Endothelial cell of umbilical vein (primary cell): Measurements from ENCODE around the gene NCKAP5. TPM values are rescaled to one million over a fixed set of nuclear protein-coding genes. Genes with fewer than 3 reads are reported as not detected.

Experiments
- BruUV-seq: library from RNA; stranded (reverse); fragments of 400-500 nt; replicated peaks from 2 replicates; lab custom pipeline; 2021; lab: Mats Ljungman, UMichigan
- CTCF ChIA-PET: fragments of 300-600, 350-600 bp; sonication (Branson Sonifier 250); formaldehyde crosslinking; loops from one replicate; lab custom pipeline; 2021; ENCODE audit warnings: antibody characterized with exemption, inconsistent platforms; lab: Charles Lee
- POLR2A ChIA-PET: fragments of 300-600, 350-600 bp; sonication (Branson Sonifier 250); formaldehyde crosslinking; loops from one replicate; lab custom pipeline; 2021; ENCODE audit warnings: antibody characterized with exemption, inconsistent platforms; lab: Charles Lee
- DNase-seq: peaks from one replicate; pipeline ENCODE4 v3.0.0-alpha.2; 2011; ENCODE audit warnings: low read depth, low spot score
- FAIRE-seq: peaks from 2 replicates; lab custom pipeline; 2011; peaks lifted over from hg19 to GRCh38; lab: Jason Lieb, UNC
- H2AFZ ChIP-seq: 2 replicates; pipeline ENCODE4 v1.6.0; 2012; ENCODE audit warnings: low read depth, low read length, control low read depth, inconsistent platforms
- H3K27ac ChIP-seq: 2 replicates; pipeline ENCODE4 v1.5.1; 2011; ENCODE audit warnings: low read depth, mild to moderate bottlenecking, control low read depth, low read length, moderate library complexity; ENCODE audit not compliant: insufficient read depth
- H3K27me3 ChIP-seq, 2 experiments: 2 replicates each; pipeline versions ENCODE4 v1.6.0 to v1.6.1; 2011; ENCODE audit warnings: low read length in 2 of 2, mixed read lengths in 1 of 2; ENCODE audit not compliant: control insufficient read depth in 2 of 2, insufficient read depth in 2 of 2
- H3K36me3 ChIP-seq, 2 experiments: 2 replicates in 1 of 2; 3 replicates in 1 of 2; pipeline ENCODE4 v1.5.1; 2011; ENCODE audit warnings: low read length in 2 of 2, mild to moderate bottlenecking in 1 of 2, moderate library complexity in 1 of 2; ENCODE audit not compliant: control insufficient read depth in 2 of 2, insufficient read depth in 2 of 2; ENCODE audit errors: extremely low read depth in 1 of 2
- H3K4me1 ChIP-seq: 3 replicates; pipeline ENCODE4 v1.5.1; 2011; ENCODE audit warnings: mild to moderate bottlenecking, low read length; ENCODE audit not compliant: control insufficient read depth, insufficient read depth; ENCODE audit errors: extremely low read depth
- H3K4me2 ChIP-seq: 2 replicates; pipeline ENCODE4 v1.6.1; 2011; ENCODE audit warnings: low read length, control low read depth, mixed read lengths; ENCODE audit not compliant: insufficient read depth
- H3K4me3 ChIP-seq, 3 experiments: fragments of 200-600 bp in 1 of 3; sonication (generic), shearing (Covaris generic) in 1 of 3; replicated peaks in 1 of 3; 2 replicates each; pipeline ENCODE4 v1.5.1; 2011 to 2016; ENCODE audit warnings: control low read depth in 3 of 3, low read length in 3 of 3, mild to moderate bottlenecking in 2 of 3, inconsistent platforms in 1 of 3, low read depth in 1 of 3, moderate library complexity in 1 of 3; ENCODE audit not compliant: insufficient read depth in 1 of 3
- H3K79me2 ChIP-seq: 2 replicates; pipeline ENCODE4 v1.6.0; 2012; ENCODE audit warnings: low read length, inconsistent platforms; ENCODE audit not compliant: control insufficient read depth, insufficient read depth
- H3K9ac ChIP-seq: replicated peaks from 2 replicates; pipeline ENCODE3; 2011; ENCODE audit warnings: low read length, control low read depth; ENCODE audit not compliant: insufficient read depth; ENCODE audit errors: extremely low read depth
- H3K9me1 ChIP-seq: replicated peaks from 3 replicates; pipeline ENCODE4 v1.6.0; 2011; ENCODE audit warnings: mild to moderate bottlenecking, low read length; ENCODE audit not compliant: control insufficient read depth, insufficient read depth; ENCODE audit errors: extremely low read depth
- H3K9me3 ChIP-seq: replicated peaks from 2 replicates; pipeline ENCODE4 v1.5.1; 2012; ENCODE audit warnings: low read length, inconsistent platforms; ENCODE audit not compliant: control insufficient read depth, insufficient read depth
- H4K20me1 ChIP-seq: replicated peaks from 2 replicates; pipeline ENCODE3; 2011; ENCODE audit warnings: mild to moderate bottlenecking, low read length; ENCODE audit not compliant: control insufficient read depth, insufficient read depth; ENCODE audit errors: extremely low read depth
- CTCF ChIP-seq, 2 donors: IDR thresholded peaks; 1 replicate in 1 of 2; 2 replicates in 1 of 2; pipeline ENCODE4 v1.5.1; 2011; ENCODE audit warnings: low read length in 2 of 2, mild to moderate bottlenecking in 2 of 2, moderate library complexity in 2 of 2, control low read depth in 1 of 2, inconsistent platforms in 1 of 2, low read depth in 1 of 2; ENCODE audit not compliant: insufficient read depth in 1 of 2; ENCODE audit errors: extremely low read depth in 1 of 2
- EZH2 ChIP-seq: IDR thresholded peaks from 2 replicates; pipeline ENCODE4 v1.6.1; 2012; ENCODE audit warnings: borderline replicate concordance, low read depth, mild to moderate bottlenecking, moderate library complexity, low read length, inconsistent platforms; ENCODE audit not compliant: severe bottlenecking
- FOS ChIP-seq: IDR thresholded peaks from 2 replicates; pipeline ENCODE4 v1.6.1; 2011; ENCODE audit warnings: mild to moderate bottlenecking, low read length, moderate library complexity, borderline replicate concordance; ENCODE audit not compliant: insufficient read depth
- GATA2 ChIP-seq: IDR thresholded peaks from 2 replicates; pipeline ENCODE4 v1.7.0; 2011; ENCODE audit warnings: low read depth, mild to moderate bottlenecking, moderate library complexity, mixed read lengths, low read length; ENCODE audit not compliant: insufficient read length, insufficient read depth
- JUN ChIP-seq: IDR thresholded peaks from 2 replicates; pipeline ENCODE4 v1.6.1; 2011; ENCODE audit warnings: borderline replicate concordance, low read depth; ENCODE audit not compliant: insufficient read length, insufficient read depth
- MAX ChIP-seq: IDR thresholded peaks from 2 replicates; pipeline ENCODE4 v1.6.1; 2011; ENCODE audit not compliant: insufficient read depth, insufficient read length
- MYC ChIP-seq: IDR thresholded peaks from one replicate; pipeline ENCODE4 v1.6.1; 2011; ENCODE audit warnings: mild to moderate bottlenecking, low read depth, low read length
- POLR2A ChIP-seq: IDR thresholded peaks from 2 replicates; pipeline ENCODE4 v1.6.1; 2012; ENCODE audit warnings: low read depth, mild to moderate bottlenecking, control low read depth, low read length
- POLR2AphosphoS5 ChIP-seq: IDR thresholded peaks from 2 replicates; pipeline ENCODE4 v1.6.1; 2012; ENCODE audit warnings: low read depth, mild to moderate bottlenecking, control low read depth, low read length, moderate library complexity; ENCODE audit not compliant: insufficient read depth
- dilution Hi-C: fragments of 300-500 bp; cut with MboI; formaldehyde crosslinking; loops from one replicate; pipeline ENCODE4 v1.15.0; 2019; ENCODE audit warnings: low sequenced_read_pairs; ENCODE audit not compliant: extremely low pct_ligation_motif_present
- intact Hi-C: fragments of 100-400 bp; cut with micrococcal nuclease; formaldehyde crosslinking; loops from one replicate; pipeline ENCODE4 v1.10.0; 2022
- polyA plus RNA-seq, 4 experiments: library from polyadenylated mRNA; depleted of rRNA in 3 of 4; stranded (reverse) in 3 of 4; unstranded in 1 of 4; fragments of >200 nt; gene quantifications; 2 replicates each; pipeline versions ENCODE4 v1.2.1 to v1.2.3, GENCODE V29; 2011 to 2012; ENCODE audit warnings: missing spikeins in 1 of 4
- total RNA-seq: library from RNA; stranded (reverse); gene quantifications from 2 replicates; pipeline ENCODE4 v1.2.3, GENCODE V29; 2021

Gene NCKAP5
- total and polyA plus RNA-seq, 2 donors (not counting 3 experiments of a cell fraction or from before 2014, with no cell fraction given): 0.47 to 3.3 TPM

GRCh38 chr2:132859590-132859989, 708.7 kb downstream of the NCKAP5 start:
- Histone ChIP-seq H3K4me1 (no peaks in the 10 kb centered on the region), H2AFZ (no peak overlapping the region), H3K4me2 (no peak overlapping the region), H3K79me2 (no peaks in the 10 kb centered on the region), H3K9ac (no peak overlapping the region), H3K27me3 (no peaks in the 10 kb centered on the region), H3K4me3 (no peak overlapping the region), H3K9me1 (no peaks in the 10 kb centered on the region), H3K9me3 (no peaks in the 10 kb centered on the region), H3K36me3 (no peaks in the 10 kb centered on the region), H3K27ac (no peak overlapping the region), H4K20me1 (no peaks in the 10 kb centered on the region)
- DNase-seq: no peak
- intact Hi-C loops (no loop called here), dilution Hi-C loops (no loop called here)
- POLR2A ChIA-PET: no interaction called here
- BruUV-seq: no TSS peak
- CTCF ChIA-PET: interaction anchor here (1.5 to 1.6 kb wide), 2 partner anchors 10 to 11 kb away, joined by 3 to 5 read pairs; no protein-coding TSS in a partner anchor
- no peak for TF ChIP-seq POLR2AphosphoS5
- TF ChIP-seq CTCF (IDR thresholded peaks at IDR 0.05; ENCODE audit: extremely low read depth in 1 of 2, insufficient read depth in 1 of 2, low read depth in 1 of 2, low read length in 2 of 2): no peak
- TF ChIP-seq EZH2: no peak
- no peak for FAIRE-seq

GRCh38 chr2:132857319-132857718, 710.9 kb downstream of the NCKAP5 start:
- TF ChIP-seq MYC: no peak
- TF ChIP-seq FOS: no peak
- no peak for TF ChIP-seq GATA2
- no peak for TF ChIP-seq POLR2AphosphoS5
- TF ChIP-seq EZH2: no peak
- TF ChIP-seq CTCF (IDR thresholded peaks at IDR 0.05; ENCODE audit: extremely low read depth in 1 of 2, insufficient read depth in 1 of 2, low read depth in 1 of 2, low read length in 2 of 2): no peak
- TF ChIP-seq POLR2A: no peak
- no peak for TF ChIP-seq MAX
- TF ChIP-seq JUN: no peak
- dilution Hi-C loops (no loop called here), intact Hi-C loops (no loop called here)
- Histone ChIP-seq H3K27ac (no peak overlapping the region), H3K4me1 (no peaks in the 10 kb centered on the region), H3K4me2 (no peak overlapping the region), H3K27me3 (no peaks in the 10 kb centered on the region), H3K4me3 (no peak overlapping the region), H3K36me3 (no peaks in the 10 kb centered on the region), H2AFZ (no peak overlapping the region), H4K20me1 (no peaks in the 10 kb centered on the region), H3K9me3 (no peaks in the 10 kb centered on the region), H3K9me1 (no peaks in the 10 kb centered on the region), H3K9ac (no peak overlapping the region), H3K79me2 (no peaks in the 10 kb centered on the region)
- ChIA-PET POLR2A (no interaction called here), CTCF (no interaction called here)
- DNase-seq: no peak
- BruUV-seq: no TSS peak
- FAIRE-seq: no peak
